Stomach (tissue), 4 donors: ENCODE measurements around the gene APOL1.

Source experiments
- CTCF ChIP-seq, 7 experiments: fragments of 450-650 bp in 4 of 7; fragments of 200-600 bp in 3 of 7; sonication (generic) in 3 of 7; IDR thresholded peaks; one replicate each; pipeline ENCODE4 v1.5.1; 2016 to 2019; ENCODE audit warnings: antibody characterized with exemption in 7 of 7, control low read depth in 2 of 7, mild to moderate bottlenecking in 1 of 7
- POLR2A ChIP-seq, 4 donors: fragments of 450-650 bp; IDR thresholded peaks; one replicate each; pipeline ENCODE4 v1.6.1; 2016; ENCODE audit warnings: antibody characterized with exemption in 4 of 4, control low read depth in 2 of 4, mild to moderate bottlenecking in 1 of 4, moderate library complexity in 1 of 4

DNA sequence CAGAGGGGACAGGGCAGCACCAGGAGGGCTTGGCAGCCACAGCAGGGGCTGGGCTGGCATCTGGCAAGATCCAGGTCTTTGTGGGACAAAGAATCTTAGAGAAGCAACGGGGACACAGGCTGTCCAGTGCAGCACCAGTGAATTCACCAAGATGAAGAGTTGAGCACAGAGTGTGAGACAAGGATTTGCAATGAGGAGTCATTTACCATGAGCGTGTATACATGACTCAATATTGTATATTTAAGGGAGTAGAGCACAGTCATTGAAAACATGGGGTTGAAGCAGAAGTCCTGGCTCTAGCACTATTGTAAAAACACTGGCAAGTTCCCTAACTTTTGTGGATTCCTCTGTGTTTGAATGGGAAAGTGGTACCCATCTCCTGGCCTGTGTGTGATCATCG is 3.5 kb downstream of the APOL1 start:
- TF ChIP-seq CTCF (IDR thresholded peaks at IDR 0.05), result no peak
- no peak for TF ChIP-seq POLR2A (IDR thresholded peaks at IDR 0.05)
